Measurements from ENCODE around the gene SPECC1. TPM values are rescaled to one million over a fixed set of nuclear protein-coding genes. Genes with fewer than 3 reads are reported as not detected.

Gene SPECC1
- total and polyA plus RNA-seq, 9 of the 15 experiments (the other 6 are each of a cell fraction or from before 2014, with no cell fraction given) = 2.4 to 19.6 (median 14.7) TPM

DNA sequence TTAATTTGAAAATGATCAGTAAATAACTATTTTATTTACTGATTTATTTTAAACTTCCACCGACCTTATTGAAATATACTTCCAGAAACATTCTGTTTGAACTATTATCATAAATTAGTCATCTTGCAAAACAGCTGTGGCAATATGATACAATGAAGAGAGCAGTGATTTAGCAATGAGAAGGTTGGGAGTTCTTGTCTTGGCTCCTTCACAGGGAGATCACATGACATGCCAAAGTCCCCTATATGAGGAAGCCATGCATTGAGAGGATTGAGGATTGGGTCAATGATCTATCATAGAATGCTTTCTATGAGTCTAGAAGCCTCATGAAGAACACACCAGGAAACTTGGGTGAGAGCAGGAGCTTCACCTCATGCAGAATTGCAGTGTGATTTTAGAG lies 235.5 kb downstream of the SPECC1 start:
- TF ChIP-seq PCBP1 (IDR thresholded peaks at IDR 0.05; ENCODE audit: low read depth, low read length, poor library complexity, severe bottlenecking) = no peak
- TF ChIP-seq, protein P1, sequence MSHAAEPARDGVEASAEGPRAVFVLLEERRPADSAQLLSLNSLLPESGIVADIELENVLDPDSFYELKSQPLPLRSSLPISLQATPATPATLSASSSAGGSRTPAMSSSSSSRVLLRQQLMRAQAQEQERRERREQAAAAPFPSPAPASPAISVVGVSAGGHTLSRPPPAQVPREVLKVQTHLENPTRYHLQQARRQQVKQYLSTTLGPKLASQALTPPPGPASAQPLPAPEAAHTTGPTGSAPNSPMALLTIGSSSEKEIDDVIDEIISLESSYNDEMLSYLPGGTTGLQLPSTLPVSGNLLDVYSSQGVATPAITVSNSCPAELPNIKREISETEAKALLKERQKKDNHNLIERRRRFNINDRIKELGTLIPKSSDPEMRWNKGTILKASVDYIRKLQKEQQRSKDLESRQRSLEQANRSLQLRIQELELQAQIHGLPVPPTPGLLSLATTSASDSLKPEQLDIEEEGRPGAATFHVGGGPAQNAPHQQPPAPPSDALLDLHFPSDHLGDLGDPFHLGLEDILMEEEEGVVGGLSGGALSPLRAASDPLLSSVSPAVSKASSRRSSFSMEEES (CRISPR knock-in tag; IDR thresholded peaks at IDR 0.05) = peak; percentile 27
- in situ Hi-C loops (cut with MboI) (no loop called here), intact Hi-C loops (cut with micrococcal nuclease) (no loop called here)
- no peak for ATAC-seq
- ChIA-PET POLR2A (no interaction called here), CTCF (ENCODE audit: low intra/inter-chr PET ratio) (no interaction called here)
- no peak overlapping the region for H3K4me3 ChIP-seq
- H3K4me1 ChIP-seq (replicated peaks in 1 of 2; ENCODE audit: control insufficient read depth in 2 of 2, insufficient read depth in 2 of 2, low read length in 2 of 2) = no peaks in the 10 kb centered on the region; a peak in 1 of 5 replicates
- H3K9me3 ChIP-seq (replicated peaks; ENCODE audit: control insufficient read depth, insufficient read depth, low read depth, low read length) = no peaks in the 10 kb centered on the region; the same call in 1 of the 2 replicates
- no peaks in the 10 kb centered on the region for H3K27me3 ChIP-seq (ENCODE audit: control insufficient read depth in 2 of 2, insufficient read depth in 2 of 2, low read length in 2 of 2)
- H3K27ac ChIP-seq (ENCODE audit: extremely low read depth, low read depth, low read length) = no peak overlapping the region
- no peak overlapping the region for H3K4me2 ChIP-seq (ENCODE audit: insufficient read depth, low read length)
- BruUV-seq (replicated peaks) = no TSS peak
- H3K9me1 ChIP-seq (ENCODE audit: control insufficient read depth, insufficient read depth, low read length) = no peaks in the 10 kb centered on the region
- H3K36me3 ChIP-seq (ENCODE audit: control insufficient read depth, insufficient read depth, low read length) = no peaks in the 10 kb centered on the region
- WGBS (ENCODE audit: insufficient coverage, low coverage, missing lambda C conversion rate) = 8% methylated on average over 1 of the region's 1 CpG
- H3K9ac ChIP-seq (ENCODE audit: insufficient read depth in 1 of 2, low read depth in 2 of 2, low read length in 2 of 2) = no peak overlapping the region
- no peak for FAIRE-seq
- no peaks in the 10 kb centered on the region for H4K20me1 ChIP-seq (replicated peaks; ENCODE audit: control insufficient read depth, insufficient read depth, low read length)
- DNase-seq (ENCODE audit: extremely low read depth in 1 of 4, low spot score in 3 of 4) = no peak
- no peak overlapping the region for H2AFZ ChIP-seq (ENCODE audit: low read depth, low read length)
- H3K79me2 ChIP-seq (ENCODE audit: control insufficient read depth, insufficient read depth, low read length) = no peaks in the 10 kb centered on the region

DNA sequence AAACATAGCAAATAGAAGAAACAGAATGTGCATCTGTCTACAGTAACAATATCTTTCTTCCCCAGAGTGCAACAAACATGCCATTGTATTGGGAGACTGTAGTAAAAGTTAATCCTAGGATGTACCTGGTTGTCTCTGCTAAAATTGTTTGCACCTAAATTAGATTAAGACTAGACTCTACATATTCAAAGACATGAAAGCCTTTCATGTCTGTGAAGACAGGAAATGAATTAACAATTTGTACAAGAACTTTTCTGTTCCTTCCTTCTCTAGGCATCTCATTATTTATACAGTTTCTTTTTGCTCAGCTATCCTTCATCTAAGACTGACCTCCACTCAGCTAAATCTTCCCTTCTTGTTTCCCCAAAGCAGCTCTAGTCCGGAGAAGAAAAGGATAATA lies 237.5 kb downstream of the SPECC1 start:
- BruUV-seq (replicated peaks) = no TSS peak
- Histone ChIP-seq H3K4me1 (replicated peaks in 1 of 2; ENCODE audit: control insufficient read depth in 2 of 2, insufficient read depth in 2 of 2, low read length in 2 of 2) (no peaks in the 10 kb centered on the region), H2AFZ (ENCODE audit: low read depth, low read length) (no peak overlapping the region), H3K9me1 (ENCODE audit: control insufficient read depth, insufficient read depth, low read length) (no peaks in the 10 kb centered on the region), H3K4me3 (no peak overlapping the region), H3K4me2 (ENCODE audit: insufficient read depth, low read length) (no peak overlapping the region), H3K36me3 (ENCODE audit: control insufficient read depth, insufficient read depth, low read length) (no peaks in the 10 kb centered on the region; the same call in 2 of the 3 replicates), H3K27ac (ENCODE audit: extremely low read depth, low read depth, low read length) (no peak overlapping the region), H3K9ac (ENCODE audit: insufficient read depth in 1 of 2, low read depth in 2 of 2, low read length in 2 of 2) (no peak overlapping the region), H3K9me3 (replicated peaks; ENCODE audit: control insufficient read depth, insufficient read depth, low read depth, low read length) (no peaks in the 10 kb centered on the region; the same call in 1 of the 2 replicates), H3K79me2 (ENCODE audit: control insufficient read depth, insufficient read depth, low read length) (no peaks in the 10 kb centered on the region), H3K27me3 (ENCODE audit: control insufficient read depth in 2 of 2, insufficient read depth in 2 of 2, low read length in 2 of 2) (no peaks in the 10 kb centered on the region), H4K20me1 (replicated peaks; ENCODE audit: control insufficient read depth, insufficient read depth, low read length) (no peaks in the 10 kb centered on the region)
- 90% methylated on average over 1 of the region's 1 CpG for WGBS (ENCODE audit: insufficient coverage, low coverage, missing lambda C conversion rate)
- in situ Hi-C loops (cut with MboI) = no loop called here
- FAIRE-seq = no peak
- ATAC-seq = no peak
- no peak for TF ChIP-seq ZNF583 (CRISPR knock-in tag; IDR thresholded peaks at IDR 0.05)
- no peak for TF ChIP-seq ZNF785 (CRISPR knock-in tag; IDR thresholded peaks at IDR 0.05)
- TF ChIP-seq ASH1L (IDR thresholded peaks at IDR 0.05; ENCODE audit: borderline replicate concordance, low read depth, partially characterized antibody) = no peak
- TF ChIP-seq SPI1 (IDR thresholded peaks at IDR 0.05; ENCODE audit: borderline replicate concordance, low read depth, low read length) = no peak
- no peak for TF ChIP-seq ZKSCAN8 (CRISPR knock-in tag; IDR thresholded peaks at IDR 0.05)
- CTCF ChIA-PET (ENCODE audit: low intra/inter-chr PET ratio) = no interaction called here
- DNase-seq (ENCODE audit: extremely low read depth in 1 of 4, low spot score in 3 of 4) = no peak
- intact Hi-C loops (cut with micrococcal nuclease) = no loop called here
- POLR2A ChIA-PET = no interaction called here
